ENCODE results near the gene LAMA2. TPM values are rescaled to one million over a fixed set of nuclear protein-coding genes. Genes with fewer than 3 reads are reported as not detected.

The LAMA2 gene
- total and polyA plus RNA-seq, 4 donors = 5.2 to 105 (median 45.9) TPM

GRCh38 chr6:129089357-129089756 lies 206.4 kb downstream of the LAMA2 start:
- WGBS, 2 donors = 82 to 86% methylated on average over 1 of the region's 1 CpG
- peaks cover 0 to 3% (median 0%) of the 10 kb centered on the region in 4 donors for H3K36me3 ChIP-seq (ENCODE audit: control insufficient read depth in 4 of 4, insufficient read depth in 4 of 4, low read length in 4 of 4)
- H3K9ac ChIP-seq (ENCODE audit: insufficient read depth in 1 of 2, low read length in 2 of 2) = no peak overlapping the region
- H3K4me3 ChIP-seq = no peak overlapping the region
- H3K27me3 ChIP-seq (ENCODE audit: control insufficient read depth in 3 of 3, insufficient read depth in 3 of 3, low read length in 2 of 3) = no peaks in the 10 kb centered on the region
- ATAC-seq (ENCODE audit: insufficient read depth, low FRiP score) = no peak
- DNase-seq = no peak
- H3K4me1 ChIP-seq (ENCODE audit: control insufficient read depth in 5 of 5, insufficient read depth in 5 of 5, low read length in 5 of 5) = peaks cover 0 to 17% (median 4%) of the 10 kb centered on the region in 5 donors
- no peak overlapping the region for H3K27ac ChIP-seq (ENCODE audit: low read depth in 1 of 2, low read length in 1 of 2)
- TF ChIP-seq CTCF (IDR thresholded peaks at IDR 0.05; ENCODE audit: control extremely low read depth, extremely low read depth) = no peak
- H3K9me3 ChIP-seq (ENCODE audit: control insufficient read depth in 4 of 4, insufficient read depth in 3 of 4, low read length in 3 of 4) = no peaks in the 10 kb centered on the region

GRCh38 chr6:129094147-129094546 lies 211.2 kb downstream of the LAMA2 start:
- no peaks in the 10 kb centered on the region for H3K27me3 ChIP-seq (ENCODE audit: control insufficient read depth in 3 of 3, insufficient read depth in 3 of 3, low read length in 2 of 3)
- H3K36me3 ChIP-seq (ENCODE audit: control insufficient read depth in 4 of 4, insufficient read depth in 4 of 4, low read length in 4 of 4) = peaks cover 0 to 3% (median 0%) of the 10 kb centered on the region in 4 donors
- DNase-seq = no peak
- H3K4me3 ChIP-seq = no peak overlapping the region
- no peaks in the 10 kb centered on the region for H3K9me3 ChIP-seq (ENCODE audit: control insufficient read depth in 4 of 4, insufficient read depth in 3 of 4, low read length in 3 of 4)
- H3K9ac ChIP-seq (ENCODE audit: insufficient read depth in 1 of 2, low read length in 2 of 2) = no peak overlapping the region
- TF ChIP-seq CTCF (IDR thresholded peaks at IDR 0.05; ENCODE audit: control extremely low read depth, extremely low read depth) = no peak
- WGBS, 2 donors = 55 to 65% methylated on average over 3 of the region's 3 CpGs
- peak overlapping the region in 1 of 2 donors; percentile 40 for H3K27ac ChIP-seq (ENCODE audit: low read depth in 1 of 2, low read length in 1 of 2)
- ATAC-seq (ENCODE audit: insufficient read depth, low FRiP score) = no peak
- peaks cover 0 to 9% (median 0%) of the 10 kb centered on the region in 5 donors for H3K4me1 ChIP-seq (ENCODE audit: control insufficient read depth in 5 of 5, insufficient read depth in 5 of 5, low read length in 5 of 5)

- H3K4me1 ChIP-seq (ENCODE audit: control insufficient read depth in 5 of 5, insufficient read depth in 5 of 5, low read length in 5 of 5) = peaks cover 0 to 9% (median 0%) of the 10 kb centered on the region in 5 donors
- 80 to 82% methylated on average over 3 of the region's 3 CpGs for WGBS, 2 donors
- H3K4me3 ChIP-seq = no peak overlapping the region
- H3K9me3 ChIP-seq (ENCODE audit: control insufficient read depth in 4 of 4, insufficient read depth in 3 of 4, low read length in 3 of 4) = no peaks in the 10 kb centered on the region
- peaks cover 0 to 3% (median 0%) of the 10 kb centered on the region in 4 donors for H3K36me3 ChIP-seq (ENCODE audit: control insufficient read depth in 4 of 4, insufficient read depth in 4 of 4, low read length in 4 of 4)
- DNase-seq (no peak), ATAC-seq (ENCODE audit: insufficient read depth, low FRiP score) (no peak)
- no peak for TF ChIP-seq CTCF (IDR thresholded peaks at IDR 0.05; ENCODE audit: control extremely low read depth, extremely low read depth)
- peak overlapping the region in 1 of 2 donors; percentile 62 for H3K27ac ChIP-seq (ENCODE audit: low read depth in 1 of 2, low read length in 1 of 2)
- no peak overlapping the region for H3K9ac ChIP-seq (ENCODE audit: insufficient read depth in 1 of 2, low read length in 2 of 2)
- H3K27me3 ChIP-seq (ENCODE audit: control insufficient read depth in 3 of 3, insufficient read depth in 3 of 3, low read length in 2 of 3) = no peaks in the 10 kb centered on the region
Observed at GRCh38 chr6:129096651-129097290, 213.8 kb downstream of the LAMA2 start.
